Osteocyte (in vitro differentiated cells): ENCODE data around the gene LKAAEAR1. TPM values are rescaled to one million over a fixed set of nuclear protein-coding genes. Genes with fewer than 3 reads are reported as not detected.

Source experiments
- DNase-seq: peaks from one replicate; pipeline ENCODE4 v3.0.0; 2021; ENCODE audit warnings: mixed read lengths; ENCODE audit not compliant: unreplicated experiment; ENCODE audit errors: extremely low spot score
- H3K27ac Mint-ChIP-seq: one replicate; pipeline ENCODE4 v1.8.0; 2021; ENCODE audit warnings: mild to moderate bottlenecking, mixed read lengths; ENCODE audit not compliant: unreplicated experiment
- H3K27me3 Mint-ChIP-seq: one replicate; pipeline ENCODE4 v1.8.0; 2021; ENCODE audit warnings: mixed read lengths; ENCODE audit not compliant: unreplicated experiment
- H3K36me3 Mint-ChIP-seq: one replicate; pipeline ENCODE4 v1.8.0; 2021; ENCODE audit warnings: mixed read lengths; ENCODE audit not compliant: unreplicated experiment
- H3K4me1 Mint-ChIP-seq: one replicate; pipeline ENCODE4 v1.8.0; 2021; ENCODE audit warnings: mixed read lengths; ENCODE audit not compliant: unreplicated experiment
- H3K4me3 Mint-ChIP-seq: one replicate; pipeline ENCODE4 v1.8.0; 2021; ENCODE audit warnings: mild to moderate bottlenecking, moderate library complexity, mixed read lengths; ENCODE audit not compliant: unreplicated experiment
- H3K9me3 Mint-ChIP-seq: one replicate; pipeline ENCODE4 v1.8.0; 2021; ENCODE audit warnings: mixed read lengths; ENCODE audit not compliant: unreplicated experiment
- CTCF ChIP-seq: fragments of 200-600 bp; sonication (generic); IDR thresholded peaks from 2 replicates; pipeline ENCODE4 v1.5.0; 2021; ENCODE audit warnings: antibody characterized with exemption, mild to moderate bottlenecking, moderate library complexity
- total RNA-seq: library from RNA; stranded (reverse); gene quantifications from 2 replicates; pipeline ENCODE4 v1.2.1, GENCODE V29; 2021

The LKAAEAR1 gene
- total RNA-seq, 1 donor from 2014 or later: not detected

- Mint-ChIP-seq H3K36me3 (peaks cover 5% of the 10 kb centered on the region), H3K27me3 (no peaks in the 10 kb centered on the region), H3K4me1 (peaks cover 8% of the 10 kb centered on the region), H3K4me3 (no peak overlapping the region), H3K9me3 (no peaks in the 10 kb centered on the region), H3K27ac (no peak overlapping the region)
- TF ChIP-seq CTCF: peak; percentile 81
- DNase-seq: no peak
Measured at GRCh38 chr20:64069614-64070243, 14.5 kb downstream of the LKAAEAR1 start.

- H3K4me1 Mint-ChIP-seq: peaks cover 13% of the 10 kb centered on the region
- no peaks in the 10 kb centered on the region for H3K9me3 Mint-ChIP-seq
- H3K27ac Mint-ChIP-seq: no peak overlapping the region
- H3K27me3 Mint-ChIP-seq: no peaks in the 10 kb centered on the region
- no peak overlapping the region for H3K4me3 Mint-ChIP-seq
- no peak for TF ChIP-seq CTCF
- peaks cover 5% of the 10 kb centered on the region for H3K36me3 Mint-ChIP-seq
- no peak for DNase-seq
Measured at GRCh38 chr20:64069209-64069613, 15.0 kb downstream of the LKAAEAR1 start.

GRCh38 chr20:64068386-64069208, 15.6 kb downstream of the LKAAEAR1 start:
- Mint-ChIP-seq H3K27ac (no peak overlapping the region), H3K36me3 (peaks cover 5% of the 10 kb centered on the region), H3K4me1 (peaks cover 19% of the 10 kb centered on the region), H3K4me3 (no peak overlapping the region), H3K27me3 (no peaks in the 10 kb centered on the region), H3K9me3 (no peaks in the 10 kb centered on the region)
- TF ChIP-seq CTCF: no peak
- no peak for DNase-seq

GRCh38 chr20:64067733-64068307, 16.4 kb downstream of the LKAAEAR1 start:
- H3K36me3 Mint-ChIP-seq: peaks cover 5% of the 10 kb centered on the region
- no peaks in the 10 kb centered on the region for H3K9me3 Mint-ChIP-seq
- H3K4me3 Mint-ChIP-seq: no peak overlapping the region
- H3K4me1 Mint-ChIP-seq: peaks cover 20% of the 10 kb centered on the region
- no peak for TF ChIP-seq CTCF
- H3K27me3 Mint-ChIP-seq: no peaks in the 10 kb centered on the region
- DNase-seq: no peak
- no peak overlapping the region for H3K27ac Mint-ChIP-seq
